ENCODE data around the gene RPL36.

- TF ChIP-seq CTCF (IDR thresholded peaks at IDR 0.05; ENCODE audit: low read length) (no peak), EZH2 (optimal IDR thresholded peaks at IDR 0.05; ENCODE audit: low read depth, low read length) (no peak), EZH2phosphoT487 (IDR thresholded peaks at IDR 0.05; ENCODE audit: low read length) (no peak)
These were observed 2.5 kb upstream of the RPL36 start for GRCh38 chr19:5687360-5688198.
